HG02970 (cell line): ENCODE results near the gene DPF3.

ENCODE experiments used
- ATAC-seq: cut with Tn5 transposase; IDR thresholded peaks from one replicate; pipeline ENCODE4 v1.9.1; 2021; ENCODE audit warnings: mild to moderate bottlenecking, moderate library complexity, moderate number of reproducible peaks; ENCODE audit not compliant: unreplicated experiment, low FRiP score

Gene DPF3

DNA sequence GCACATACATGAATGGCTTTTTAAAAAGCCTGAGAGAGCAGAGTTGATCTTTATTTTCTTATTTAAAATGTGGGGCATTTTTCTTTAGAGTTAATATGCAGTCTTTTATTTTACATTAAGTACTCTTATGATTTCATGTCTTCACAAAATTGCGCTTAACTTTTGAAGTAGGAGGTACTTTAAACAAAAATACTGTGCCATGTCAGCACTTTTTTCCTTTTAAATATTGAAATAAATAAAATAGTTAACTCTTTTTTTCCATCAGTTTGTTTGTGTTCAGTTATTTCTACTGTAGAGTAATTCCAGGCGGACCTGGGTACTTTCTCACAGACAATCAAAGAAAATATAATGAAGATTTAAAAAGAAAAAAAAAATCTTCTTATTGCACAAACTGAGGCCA, 231.7 kb downstream of the DPF3 start:
- no peak for ATAC-seq

DNA sequence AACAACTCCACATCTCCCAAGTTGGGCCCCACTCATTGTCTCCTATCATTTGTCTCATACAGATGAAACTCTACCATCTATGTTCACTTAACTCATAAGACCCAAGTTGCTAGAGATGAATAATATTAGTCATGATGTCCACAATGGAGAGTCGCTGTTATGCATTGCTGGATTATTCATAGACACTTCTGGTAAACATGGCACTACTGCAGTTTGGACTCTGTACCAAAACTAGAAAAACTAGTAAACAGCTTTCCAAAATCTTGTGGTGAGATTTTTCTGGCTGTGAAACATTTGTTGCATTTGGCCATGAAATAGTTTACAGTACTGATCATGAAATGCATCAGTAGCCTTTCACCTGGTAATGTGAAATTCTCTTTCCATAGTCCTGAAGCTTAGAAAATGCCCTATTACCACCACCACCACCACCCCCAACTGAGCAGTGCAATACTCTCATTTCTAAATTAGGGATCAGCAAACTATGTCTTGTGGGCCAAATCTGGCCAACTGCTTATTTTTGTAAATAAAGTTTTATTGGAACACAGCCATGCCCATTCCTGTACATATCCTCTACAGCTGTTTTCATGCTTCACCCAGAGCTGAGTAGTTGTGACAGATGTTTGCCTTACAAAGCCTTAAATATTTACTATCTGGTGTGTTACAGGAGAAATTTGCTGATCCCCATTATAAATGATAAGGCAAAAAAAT, 236.5 kb downstream of the DPF3 start:
- no peak for ATAC-seq

- no peak for ATAC-seq
Measured at GRCh38 chr14:72653026-72653425, 240.9 kb downstream of the DPF3 start.

DNA sequence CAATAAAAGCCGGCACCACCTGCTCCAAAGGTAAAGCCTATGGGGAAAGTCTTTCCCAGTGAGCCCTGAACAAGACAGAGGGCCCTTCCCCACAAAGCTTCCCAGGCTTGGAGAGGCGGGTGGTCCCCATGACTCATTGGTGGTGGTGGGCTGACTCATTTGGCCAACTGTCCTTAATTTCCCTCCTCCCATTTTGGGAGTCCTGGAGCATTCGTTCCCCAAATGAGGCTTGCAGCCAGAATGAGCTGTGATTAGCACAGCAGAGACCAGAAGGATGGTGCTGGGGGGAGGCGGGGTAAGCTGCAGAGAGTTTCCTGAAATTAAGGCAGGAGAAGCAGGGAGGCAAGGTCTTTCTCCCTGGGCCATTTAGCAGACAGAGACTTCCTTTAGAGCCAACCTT, 241.7 kb downstream of the DPF3 start:
- ATAC-seq = no peak

GRCh38 chr14:72651714-72652113, 242.2 kb downstream of the DPF3 start:
- ATAC-seq = no peak

DNA sequence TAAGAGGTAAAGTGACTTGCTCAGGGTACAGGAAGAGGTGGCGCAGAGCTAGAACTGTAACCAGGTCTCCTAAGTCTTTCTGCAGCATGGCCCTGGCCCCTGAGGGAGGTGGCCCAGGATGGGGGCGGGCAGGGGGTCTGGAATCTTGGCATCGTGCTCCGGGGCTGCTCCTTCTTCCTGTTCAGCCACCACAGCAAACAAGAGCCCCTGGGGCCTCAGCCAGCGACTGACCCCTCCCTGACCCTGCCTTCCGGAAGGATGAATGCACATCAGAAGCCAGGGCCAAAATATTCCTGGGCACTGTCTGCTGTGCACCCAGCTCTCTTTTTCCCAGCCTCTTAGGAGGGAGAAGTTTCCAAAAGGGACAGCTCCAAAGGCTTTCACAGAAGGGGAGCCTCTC, 242.8 kb downstream of the DPF3 start:
- no peak for ATAC-seq

DNA sequence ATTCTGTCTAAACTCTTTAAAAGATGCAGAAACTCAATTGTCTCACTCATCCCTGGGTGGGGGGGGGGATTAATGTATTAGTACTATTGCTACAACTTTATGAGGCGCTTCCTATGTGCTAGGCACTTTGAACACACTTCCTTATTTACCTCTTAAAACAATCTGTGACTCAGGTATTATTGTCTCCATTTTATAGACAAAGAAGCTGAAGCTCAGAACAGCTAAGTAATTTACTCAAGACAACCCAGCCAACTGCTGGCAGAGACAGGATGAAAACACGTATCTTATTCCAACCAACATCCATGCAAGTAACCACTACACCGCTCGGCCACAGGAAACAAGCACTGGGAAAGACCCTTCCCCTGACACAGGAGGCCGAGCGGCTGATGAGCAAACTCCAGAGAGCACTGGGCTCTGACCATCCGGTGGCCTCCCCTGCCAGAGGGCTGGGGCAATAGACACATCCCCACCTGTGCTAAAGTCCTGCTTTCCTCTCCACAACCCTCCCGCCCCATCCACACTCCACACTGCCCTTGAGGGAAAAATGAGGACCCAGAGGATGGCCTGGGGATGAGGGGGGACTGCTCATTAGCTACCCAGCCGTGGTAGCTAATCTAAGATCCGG, 244.2 kb downstream of the DPF3 start:
- ATAC-seq = no peak

GRCh38 chr14:72647782-72648181, 246.1 kb downstream of the DPF3 start:
- ATAC-seq = no peak

DNA sequence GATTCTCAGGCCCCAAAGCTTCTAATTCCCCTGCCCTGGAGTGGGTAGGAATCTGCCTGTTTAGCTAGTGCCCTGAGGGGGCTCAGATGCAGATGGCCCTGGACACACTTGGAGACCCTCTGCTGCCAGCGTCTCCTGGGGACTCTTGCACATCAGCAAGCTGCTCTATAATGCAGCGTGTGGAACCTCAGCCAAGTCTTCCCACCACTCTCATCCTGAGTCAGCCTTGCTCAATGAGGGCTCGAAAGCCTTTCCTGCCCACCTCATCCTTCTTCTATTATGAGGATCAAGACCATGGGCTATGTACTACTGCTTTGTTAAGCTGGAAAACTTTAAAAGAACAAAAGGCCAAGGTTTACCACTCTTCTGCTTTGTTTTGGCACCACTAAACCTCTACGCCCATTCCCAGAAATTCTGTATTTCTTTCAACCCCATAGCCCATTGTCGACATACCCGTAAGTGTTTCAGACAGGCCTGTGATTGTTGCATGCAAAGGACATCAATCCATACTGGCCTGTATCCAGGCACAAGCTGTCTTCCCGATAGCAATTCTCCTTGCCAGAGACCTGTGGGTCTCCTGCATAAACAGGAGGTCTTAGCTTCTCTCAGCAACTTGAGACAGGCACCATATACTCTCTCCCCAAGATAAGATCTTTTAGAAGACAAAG, 246.9 kb downstream of the DPF3 start:
- no peak for ATAC-seq

DNA sequence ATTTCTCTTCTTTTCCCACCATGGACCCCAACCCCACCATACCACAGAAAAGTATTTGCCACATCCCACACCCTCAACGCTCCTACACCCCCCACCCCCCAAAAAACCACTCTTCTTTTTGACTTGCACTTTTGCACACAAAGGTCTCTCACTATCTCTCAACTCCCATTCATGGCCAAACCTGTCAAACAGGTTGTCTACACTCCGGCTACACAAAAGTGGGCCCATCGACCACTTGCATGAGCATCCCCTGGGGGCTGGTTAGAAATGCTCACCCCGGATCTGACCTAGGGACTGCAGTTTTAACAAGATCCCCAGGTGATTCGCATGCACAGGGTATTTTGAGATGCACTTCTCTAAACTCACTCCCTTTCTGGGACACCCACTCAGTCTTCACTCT, 248.2 kb downstream of the DPF3 start:
- ATAC-seq = no peak

GRCh38 chr14:72644758-72645489, 249.0 kb downstream of the DPF3 start:
- ATAC-seq = no peak

GRCh38 chr14:72644038-72644437, 249.9 kb downstream of the DPF3 start:
- no peak for ATAC-seq

DNA sequence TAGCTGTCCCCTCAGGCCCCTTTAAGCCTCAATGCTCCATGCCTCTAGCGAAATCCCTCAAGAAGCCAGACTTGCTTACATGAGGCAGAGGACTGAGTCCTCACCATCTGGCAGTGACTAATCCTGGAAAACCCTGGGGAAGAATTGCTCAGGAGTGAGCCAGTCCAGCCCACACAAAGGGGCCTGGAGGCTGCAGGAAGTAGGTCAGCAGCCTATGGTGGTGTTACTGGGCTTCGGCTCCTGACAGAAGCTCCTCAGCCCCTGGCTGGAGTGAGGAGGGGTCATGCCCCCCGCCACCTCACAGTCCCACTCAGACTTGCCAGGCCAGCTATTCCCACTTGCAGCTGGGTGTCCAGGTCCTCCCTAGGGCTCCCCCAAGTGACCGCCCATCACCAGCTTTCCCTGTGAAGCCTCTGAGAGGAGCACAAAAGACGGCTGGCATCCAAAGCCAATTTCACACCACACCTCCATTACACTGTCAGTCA, 250.5 kb downstream of the DPF3 start:
- no peak for ATAC-seq

DNA sequence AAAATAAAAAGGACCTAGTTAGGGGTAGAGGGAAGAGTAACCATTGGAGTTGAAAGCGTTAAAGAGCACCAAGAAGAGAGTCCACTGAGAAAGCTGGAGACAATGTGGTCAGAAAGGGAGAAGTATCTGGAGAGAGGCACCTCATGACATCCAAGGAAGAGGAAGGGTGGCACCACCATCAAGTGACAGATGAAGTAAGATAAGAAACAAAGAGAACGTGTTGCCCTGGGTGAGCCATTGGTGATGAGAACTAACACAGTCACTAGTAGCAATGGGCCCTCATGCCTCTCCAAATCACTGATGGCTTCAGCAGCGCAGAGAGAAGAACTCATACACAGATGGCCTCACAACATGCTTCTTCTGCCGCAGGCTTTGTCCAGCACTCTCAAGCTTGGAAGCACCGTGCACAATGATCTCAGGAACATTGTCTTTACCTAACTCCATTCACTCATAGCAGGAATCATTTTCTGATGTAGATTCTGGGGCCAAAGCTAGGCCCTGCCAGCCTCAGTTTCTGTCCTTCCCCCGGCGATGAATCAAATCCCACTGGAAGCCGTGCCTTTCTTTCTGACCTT, 252.9 kb downstream of the DPF3 start:
- ATAC-seq = no peak

- no peak for ATAC-seq
Measured at GRCh38 chr14:72638021-72638420, 255.9 kb downstream of the DPF3 start.

DNA sequence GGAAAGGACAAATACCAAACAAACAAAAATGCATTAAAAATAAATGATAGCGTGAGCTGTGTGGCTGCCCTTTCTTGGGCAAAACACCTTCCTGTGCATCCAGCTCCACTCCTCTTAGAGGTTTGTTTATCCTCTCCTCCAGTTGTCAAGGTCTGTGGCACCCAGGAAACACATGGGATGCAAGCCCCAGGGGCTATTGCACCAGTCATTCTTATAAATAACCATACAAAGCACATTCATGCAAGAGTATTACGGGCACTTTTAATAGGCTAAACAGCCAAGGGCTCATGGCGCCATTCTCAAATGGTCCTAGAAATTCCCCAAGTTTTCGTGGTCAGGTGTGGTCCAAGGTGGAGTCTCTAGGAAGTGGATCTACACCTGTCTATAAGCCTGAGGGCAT, 257.0 kb downstream of the DPF3 start:
- ATAC-seq = no peak

DNA sequence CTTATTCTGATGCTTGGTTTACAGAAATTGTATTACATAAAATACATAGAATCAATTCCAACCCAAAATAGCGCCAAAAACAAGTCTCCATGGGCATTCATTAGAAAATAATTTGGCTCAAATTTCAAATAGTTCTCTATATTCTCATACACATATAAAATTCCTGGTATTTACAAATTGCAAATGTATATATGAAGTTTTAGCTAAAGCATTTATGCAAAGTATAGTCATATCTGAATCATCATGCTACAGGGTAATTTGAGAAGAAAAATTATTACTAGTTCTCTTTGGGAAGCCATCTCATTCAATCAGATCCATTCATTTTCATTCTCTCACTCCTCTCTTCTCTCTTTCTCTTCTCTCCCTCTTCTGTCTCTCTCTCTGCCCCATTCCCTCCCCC, 257.8 kb downstream of the DPF3 start:
- ATAC-seq = no peak

DNA sequence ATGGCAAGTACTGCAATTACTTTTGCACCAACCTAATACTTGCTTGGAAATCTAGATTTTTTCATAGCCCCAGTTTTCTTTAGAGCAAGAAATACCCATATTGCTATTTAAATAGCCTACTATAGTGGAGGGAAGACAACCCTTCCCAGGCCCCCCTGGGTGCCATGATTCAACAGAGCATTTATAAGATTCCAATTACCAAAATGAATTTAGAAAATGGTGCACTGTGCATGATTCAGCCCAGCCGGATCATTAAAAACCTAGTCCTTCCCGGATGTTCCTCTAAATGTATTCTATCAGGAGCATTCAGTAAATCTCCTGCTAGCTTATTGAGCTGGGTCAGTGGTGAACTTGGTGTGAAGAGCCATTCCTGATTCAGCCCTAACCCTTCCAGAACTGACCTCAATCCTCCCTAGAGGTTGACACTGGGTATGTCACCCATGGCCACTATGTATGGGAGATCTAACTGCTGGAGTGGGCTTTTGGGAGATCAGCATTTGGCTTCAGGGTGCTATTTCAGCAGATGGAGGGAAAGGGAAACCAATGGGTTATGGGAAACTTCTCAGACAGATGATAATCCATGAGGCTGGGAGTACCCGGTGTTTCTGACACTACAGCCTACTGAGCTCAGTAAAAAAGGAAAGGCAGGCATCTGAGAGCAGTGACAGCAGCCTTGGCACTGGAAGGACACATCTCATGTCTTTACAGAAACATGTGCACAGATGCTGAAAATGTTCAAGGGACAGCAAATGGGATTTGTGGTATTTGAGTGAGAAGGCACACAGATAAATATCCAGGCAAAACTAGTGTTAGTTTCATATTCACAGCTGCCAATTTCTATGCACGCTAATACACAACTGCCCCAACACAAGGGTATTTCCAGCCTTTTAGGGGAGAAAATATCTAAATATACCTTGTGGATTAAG, 258.9 kb downstream of the DPF3 start:
- no peak for ATAC-seq

- ATAC-seq = no peak
Measured at GRCh38 chr14:72633551-72633950, 260.4 kb downstream of the DPF3 start.

DNA sequence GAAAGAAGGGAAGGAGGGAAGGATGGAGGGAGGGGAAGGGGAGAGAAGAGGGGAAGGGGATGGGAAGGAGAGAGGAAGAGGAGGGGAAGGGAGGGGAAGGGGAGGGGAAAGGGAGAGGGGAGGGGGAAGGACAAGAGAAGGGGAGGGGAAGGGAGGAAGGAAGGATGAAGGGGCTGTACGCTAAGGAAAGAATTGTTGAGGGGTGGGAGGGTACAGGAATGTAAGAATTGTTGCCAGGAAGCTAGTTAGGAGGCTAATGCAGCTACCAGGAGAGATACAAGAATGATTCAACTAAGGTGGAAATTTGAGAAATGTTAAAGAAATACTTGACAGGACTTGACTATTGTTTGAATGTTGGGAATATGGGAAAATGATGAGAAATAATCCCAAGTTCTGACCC, 261.2 kb downstream of the DPF3 start:
- ATAC-seq = no peak
